ENCODE measurements around the gene PCDHGA2.

GRCh38 chr5:141369994-141370848 lies 31.7 kb downstream of the PCDHGA2 start, which contains the start of gene PCDHGB3:
- no peak for TF ChIP-seq ARNTL (CRISPR knock-in tag; IDR thresholded peaks at IDR 0.05; ENCODE audit: borderline replicate concordance, low read depth)
- TF ChIP-seq RARB (CRISPR knock-in tag; IDR thresholded peaks at IDR 0.05) = no peak
- no peak for TF ChIP-seq TCF4 (CRISPR knock-in tag; IDR thresholded peaks at IDR 0.05; ENCODE audit: borderline replicate concordance)
- no peak for TF ChIP-seq PPARA (CRISPR knock-in tag; IDR thresholded peaks at IDR 0.05; ENCODE audit: borderline replicate concordance)
- no peak for TF ChIP-seq POU6F1 (CRISPR knock-in tag; IDR thresholded peaks at IDR 0.05; ENCODE audit: borderline replicate concordance, low read depth)
- no peak for TF ChIP-seq PATZ1 (CRISPR knock-in tag; IDR thresholded peaks at IDR 0.05; ENCODE audit: borderline replicate concordance)
- TF ChIP-seq BACH2 (CRISPR knock-in tag; IDR thresholded peaks at IDR 0.05; ENCODE audit: borderline replicate concordance) = no peak
- no peak for TF ChIP-seq ZNF565 (CRISPR knock-in tag; conservative IDR thresholded peaks at IDR 0.05; ENCODE audit: low read depth)
- TF ChIP-seq ZFP3 (CRISPR knock-in tag; IDR thresholded peaks at IDR 0.05) = no peak
- no peak for TF ChIP-seq ISL1 (CRISPR knock-in tag; IDR thresholded peaks at IDR 0.05)
- TF ChIP-seq TOX (CRISPR knock-in tag; IDR thresholded peaks at IDR 0.05; ENCODE audit: borderline replicate concordance) = no peak
- no peak for TF ChIP-seq GLIS3 (CRISPR knock-in tag; IDR thresholded peaks at IDR 0.05)
